Measurements from ENCODE around the gene KIF27.

GRCh38 chr9:83964973-83965349 is 43.7 kb upstream of the KIF27 start:
- TF ChIP-seq, protein P1, sequence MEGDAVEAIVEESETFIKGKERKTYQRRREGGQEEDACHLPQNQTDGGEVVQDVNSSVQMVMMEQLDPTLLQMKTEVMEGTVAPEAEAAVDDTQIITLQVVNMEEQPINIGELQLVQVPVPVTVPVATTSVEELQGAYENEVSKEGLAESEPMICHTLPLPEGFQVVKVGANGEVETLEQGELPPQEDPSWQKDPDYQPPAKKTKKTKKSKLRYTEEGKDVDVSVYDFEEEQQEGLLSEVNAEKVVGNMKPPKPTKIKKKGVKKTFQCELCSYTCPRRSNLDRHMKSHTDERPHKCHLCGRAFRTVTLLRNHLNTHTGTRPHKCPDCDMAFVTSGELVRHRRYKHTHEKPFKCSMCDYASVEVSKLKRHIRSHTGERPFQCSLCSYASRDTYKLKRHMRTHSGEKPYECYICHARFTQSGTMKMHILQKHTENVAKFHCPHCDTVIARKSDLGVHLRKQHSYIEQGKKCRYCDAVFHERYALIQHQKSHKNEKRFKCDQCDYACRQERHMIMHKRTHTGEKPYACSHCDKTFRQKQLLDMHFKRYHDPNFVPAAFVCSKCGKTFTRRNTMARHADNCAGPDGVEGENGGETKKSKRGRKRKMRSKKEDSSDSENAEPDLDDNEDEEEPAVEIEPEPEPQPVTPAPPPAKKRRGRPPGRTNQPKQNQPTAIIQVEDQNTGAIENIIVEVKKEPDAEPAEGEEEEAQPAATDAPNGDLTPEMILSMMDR (IDR thresholded peaks at IDR 0.05) = no peak
- TF ChIP-seq POLR2AphosphoS5 (IDR thresholded peaks at IDR 0.05) = no peak

Data from prostate gland (tissue), 2 donors.